GM21619 (cell line): ENCODE results near the gene HNRNPR.
A peak's percentile ranks its signal among the peaks of the same experiment; 100 is the strongest.

Source experiments
- ATAC-seq: cut with Tn5 transposase; IDR thresholded peaks from one replicate; pipeline ENCODE4 v1.9.1; 2021; ENCODE audit not compliant: unreplicated experiment

The HNRNPR gene

DNA sequence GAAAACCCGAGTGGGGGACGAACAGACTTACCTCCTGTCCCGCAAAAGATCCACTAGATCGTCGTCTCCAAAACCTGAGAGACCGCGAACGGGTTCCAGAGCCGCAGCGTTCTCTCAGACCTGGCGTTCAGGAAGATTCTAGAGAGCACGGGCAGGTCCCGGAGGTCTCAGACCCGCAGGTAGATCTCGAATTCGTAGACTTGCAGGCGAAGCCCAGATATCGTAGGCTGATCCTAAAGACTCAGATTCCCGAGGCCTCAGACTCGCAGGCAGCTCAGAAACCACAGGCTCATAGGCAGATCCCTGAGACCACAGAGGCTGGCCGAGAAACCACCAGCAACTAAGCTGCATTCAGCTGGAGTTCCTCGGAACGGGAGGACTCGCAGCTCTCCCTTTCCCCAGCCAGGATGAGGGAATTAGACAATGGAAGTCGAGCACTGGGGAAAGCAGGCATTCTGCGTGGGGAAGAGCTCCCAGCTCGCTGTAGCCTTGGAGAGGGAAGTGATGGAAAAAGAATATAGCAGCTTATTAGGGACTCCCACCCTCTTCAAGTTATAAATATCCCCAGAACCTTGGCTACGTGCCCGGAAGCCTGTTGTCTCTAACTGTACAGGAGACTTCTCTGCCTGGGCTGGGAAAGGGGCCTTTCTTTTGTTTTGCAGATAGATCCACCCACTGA is 25.4 kb upstream of the HNRNPR start, which contains the start of gene ZNF436:
Gene ZNF436 (minus strand): TSS at position 502 of the 679 bp plus-strand sequence. CDS start 1,831 bp downstream, outside the sequence.
- no peak for ATAC-seq

DNA sequence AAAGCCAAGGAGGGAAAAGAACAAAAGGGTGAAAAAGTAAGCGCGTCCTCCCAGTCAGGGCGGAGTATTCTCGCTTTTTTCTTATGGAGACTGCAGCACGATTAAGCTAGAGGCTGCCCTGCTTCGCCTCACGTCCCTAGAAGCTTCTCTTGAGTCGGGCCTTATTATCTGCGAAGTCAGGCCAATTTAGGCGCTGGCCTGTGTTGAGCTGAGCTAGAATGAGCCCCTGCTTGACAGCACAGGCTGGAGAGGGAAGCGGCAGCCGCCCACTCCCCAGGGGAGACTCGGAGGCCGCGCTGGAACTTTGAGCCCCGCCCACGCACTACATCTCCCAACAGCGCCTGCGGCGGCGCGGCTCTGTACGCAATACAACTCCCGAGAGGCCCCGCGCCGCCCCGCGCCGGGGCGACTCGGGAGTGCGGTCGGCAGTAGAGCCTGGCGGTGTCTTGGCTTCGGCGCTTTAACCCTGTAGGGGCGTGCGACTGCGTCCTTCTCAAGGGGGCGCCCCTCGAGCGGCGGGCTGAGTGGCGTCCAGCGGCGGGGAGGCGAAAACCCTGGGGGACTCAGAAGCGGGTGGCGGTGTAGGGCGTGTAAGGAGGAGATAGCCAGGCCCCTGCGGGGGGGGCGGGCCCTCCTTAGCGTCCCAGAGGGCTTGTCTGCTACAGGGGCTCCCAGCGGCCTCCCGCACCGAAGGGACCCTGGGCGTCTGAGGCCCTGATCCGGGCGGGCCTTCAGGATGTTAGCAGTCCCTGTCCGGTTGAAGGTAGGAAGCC is 24.7 kb upstream of the HNRNPR start:
- ATAC-seq = peak; percentile 62

DNA sequence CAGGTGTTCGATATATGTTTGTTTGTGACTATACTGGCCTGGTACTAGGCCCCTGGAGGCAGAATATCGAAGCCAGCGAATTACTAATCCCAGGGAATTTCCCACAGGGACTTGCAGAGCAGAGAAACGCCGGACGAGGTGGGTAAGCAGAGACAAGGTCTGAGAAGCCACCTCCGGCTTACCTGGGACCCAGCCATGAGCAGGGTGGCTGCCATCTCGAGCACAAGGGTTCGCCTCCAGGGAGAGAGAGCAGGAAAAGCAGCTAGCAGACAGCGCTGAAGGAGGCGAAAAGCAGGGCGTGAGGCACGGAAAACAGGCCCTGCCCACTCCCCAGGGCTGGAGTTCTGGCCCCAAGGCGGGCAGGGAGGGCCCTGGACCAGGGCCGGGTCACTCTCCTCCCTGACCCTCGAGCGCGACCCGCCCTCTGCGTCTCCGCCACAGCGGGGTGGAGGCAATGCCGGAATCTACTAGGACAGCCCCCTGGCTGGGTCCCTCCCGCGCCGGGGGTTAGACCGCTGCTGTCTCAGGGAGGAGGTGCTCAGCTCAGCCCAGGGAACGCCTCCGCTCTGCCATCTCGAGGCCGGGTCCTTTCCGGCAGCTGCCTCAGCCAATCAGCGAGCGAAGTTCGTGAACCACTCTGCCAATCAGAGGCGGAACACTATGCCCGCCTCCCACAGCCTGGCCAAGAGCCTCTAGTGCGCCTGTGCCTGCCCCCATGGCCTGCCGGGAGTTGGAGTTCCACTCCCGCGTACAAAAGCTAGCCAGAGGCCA is 23.9 kb upstream of the HNRNPR start:
- ATAC-seq = peak; percentile 88

DNA sequence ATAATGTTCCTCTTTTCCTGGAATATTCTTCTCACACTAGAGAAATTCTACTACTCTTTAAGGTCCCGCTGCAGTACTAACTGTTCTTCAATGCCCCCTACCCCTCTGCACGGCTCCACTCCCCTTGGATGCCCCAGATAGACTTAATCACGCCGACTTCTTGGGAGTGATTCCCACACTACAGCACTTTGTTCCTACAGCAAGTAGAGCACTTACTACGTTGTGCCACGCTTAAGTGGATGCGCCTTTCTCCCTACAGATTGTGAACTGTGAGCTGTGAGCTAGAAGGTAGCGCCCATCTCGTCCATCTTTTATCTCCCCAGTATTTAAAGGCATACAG is 23.3 kb upstream of the HNRNPR start:
- ATAC-seq = no peak

DNA sequence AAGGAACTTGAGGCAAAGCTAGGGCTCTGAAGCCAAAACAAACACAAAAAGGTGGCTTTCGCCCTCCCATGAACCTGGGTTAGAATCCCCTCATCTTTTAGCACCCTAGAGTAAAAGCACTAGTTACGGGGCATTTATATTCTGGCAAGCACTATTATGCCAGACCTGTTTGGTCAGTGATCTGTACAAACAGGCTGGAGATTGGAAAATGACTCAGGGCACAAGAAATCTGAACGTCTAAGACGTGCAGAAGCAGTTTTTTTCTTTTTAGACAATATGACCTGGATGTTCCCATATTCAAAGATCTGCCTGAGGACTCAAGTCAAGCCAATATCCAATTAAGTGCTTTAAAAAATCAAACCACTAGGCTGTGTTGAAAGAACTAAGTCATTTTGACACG is 22.5 kb upstream of the HNRNPR start:
- no peak for ATAC-seq

DNA sequence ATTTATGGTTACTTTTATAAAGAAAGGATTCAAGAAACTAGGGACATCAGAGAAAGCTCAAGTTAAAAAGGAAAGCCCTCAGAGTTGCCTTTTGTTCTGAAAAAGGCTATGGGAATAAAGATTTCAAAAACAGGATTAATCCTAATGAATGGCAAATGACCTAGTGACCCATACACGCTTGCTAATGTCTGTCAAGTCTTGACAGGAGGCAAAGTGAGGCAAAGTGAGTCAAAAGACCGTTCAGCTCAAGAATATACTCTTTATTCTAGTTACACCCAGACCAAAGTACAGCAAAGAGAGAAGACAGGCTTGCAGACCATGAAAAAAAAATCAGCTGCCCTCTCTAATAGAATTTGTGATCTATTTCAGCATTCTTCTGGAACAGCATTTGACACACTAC is 22.1 kb upstream of the HNRNPR start:
- ATAC-seq = no peak

DNA sequence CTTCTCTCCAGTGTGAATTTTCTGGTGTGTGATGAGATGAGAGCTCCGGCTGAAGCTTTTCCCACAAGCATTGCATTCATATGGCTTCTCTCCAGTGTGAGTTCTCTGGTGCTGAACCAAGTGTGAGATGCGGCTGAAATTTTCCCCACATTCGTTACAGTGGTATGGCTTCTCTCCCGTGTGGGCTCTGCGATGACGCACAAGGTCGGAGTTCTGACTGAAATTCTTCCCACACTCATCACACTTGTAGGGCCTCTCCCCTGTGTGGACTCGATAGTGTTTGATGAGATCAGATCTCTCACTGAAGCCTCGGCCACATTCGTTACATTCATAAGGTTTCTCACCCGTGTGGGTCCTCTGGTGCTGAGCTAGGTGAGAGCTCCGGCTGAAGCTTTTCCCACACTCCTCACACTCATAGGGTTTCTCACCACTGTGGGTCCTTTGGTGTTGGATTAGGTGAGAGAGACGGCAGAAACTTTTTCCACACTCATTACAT is 18.2 kb upstream of the HNRNPR start:
- no peak for ATAC-seq

DNA sequence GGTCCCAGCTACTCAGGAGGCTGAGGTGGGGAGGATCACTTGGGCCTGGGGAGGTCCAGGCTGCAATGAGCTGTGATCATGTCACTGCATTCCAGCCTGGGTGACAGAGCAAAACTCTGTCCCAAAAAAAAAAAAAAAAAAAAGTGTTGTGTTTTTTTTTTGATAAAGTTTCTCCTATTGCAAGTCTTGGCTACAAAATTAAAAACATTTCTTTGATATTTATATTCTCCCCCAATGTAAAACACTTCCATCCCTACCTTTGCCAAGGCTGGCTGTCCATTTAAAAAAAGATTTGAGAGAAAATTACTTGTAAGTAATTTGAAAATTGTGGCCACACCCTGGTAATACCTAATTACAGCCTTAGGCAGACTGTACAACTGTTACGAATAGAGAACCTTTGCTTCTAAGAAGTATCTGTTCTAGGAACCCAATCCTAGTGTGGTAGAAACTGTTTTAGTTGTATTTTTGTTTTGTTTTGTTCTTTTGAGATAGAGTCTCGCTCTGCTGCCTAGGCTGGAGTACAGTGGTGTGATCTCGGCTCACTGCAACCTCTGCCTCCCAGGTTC is 14.3 kb upstream of the HNRNPR start:
- ATAC-seq = no peak

DNA sequence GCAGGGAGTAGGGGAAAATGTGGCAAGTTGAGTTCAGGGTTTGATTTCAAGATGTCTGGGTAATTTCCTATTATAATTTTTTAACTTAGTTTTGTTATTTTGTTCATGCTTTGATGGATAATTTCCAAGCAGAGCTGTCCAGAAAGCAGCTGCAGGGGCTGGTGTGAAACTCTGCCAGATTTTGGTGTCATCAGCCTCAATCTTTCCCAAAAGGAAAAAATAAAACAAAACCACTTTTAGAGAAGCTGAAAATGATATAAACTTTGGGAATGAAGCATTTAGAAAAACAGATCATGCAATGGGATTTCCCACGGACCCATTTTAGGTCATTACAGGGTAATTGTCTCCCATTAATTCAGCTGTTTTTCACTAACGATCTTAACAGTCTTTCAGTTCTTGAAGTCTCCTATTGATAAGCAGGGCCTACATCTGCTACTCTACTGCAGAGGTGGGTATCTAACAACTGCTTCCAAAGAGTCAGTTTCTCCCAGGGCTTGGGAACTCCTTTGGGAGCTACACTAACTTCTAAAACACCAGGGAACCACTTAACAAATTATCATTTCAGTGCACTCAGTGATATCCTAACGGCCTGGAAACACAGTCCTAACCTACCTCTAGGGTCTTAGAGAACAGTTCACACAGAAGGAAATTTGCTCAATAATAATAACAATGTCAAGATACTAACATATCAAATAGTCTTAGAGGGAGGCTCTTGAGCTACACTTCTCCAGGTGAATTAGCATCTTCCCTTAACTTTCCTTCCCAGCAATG is 13.2 kb upstream of the HNRNPR start:
- ATAC-seq = no peak

DNA sequence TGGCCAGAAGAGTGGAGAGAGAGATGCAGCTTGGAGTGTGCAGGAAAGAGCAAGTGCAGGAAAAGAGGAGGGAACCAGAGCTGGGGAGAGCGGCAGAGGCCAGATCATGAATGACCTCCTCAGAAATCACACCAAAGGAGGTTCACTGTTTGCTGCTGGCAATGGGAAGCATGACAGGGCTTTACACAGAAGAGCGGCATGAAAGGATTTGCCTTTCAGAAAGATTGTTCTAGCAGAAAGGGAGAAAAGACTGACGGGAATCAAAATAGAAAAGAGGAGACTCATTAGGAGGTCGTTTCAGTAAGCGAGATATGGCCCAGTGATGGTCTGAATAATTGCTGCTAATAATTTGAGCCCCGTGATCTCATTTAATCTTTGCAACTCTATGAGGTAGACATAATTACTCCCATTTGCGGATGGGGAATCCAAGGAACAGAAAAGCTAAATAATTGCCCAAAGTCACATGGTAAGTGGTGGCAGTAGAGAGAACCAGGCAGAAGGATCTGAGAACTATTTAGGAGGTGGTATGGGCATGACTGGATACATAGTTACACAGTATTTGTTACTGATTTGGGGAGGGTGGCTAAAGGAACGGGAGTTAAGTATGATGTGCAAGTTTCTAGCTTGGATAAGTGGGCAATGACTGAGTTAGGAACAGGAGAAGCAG is 12.5 kb upstream of the HNRNPR start:
- ATAC-seq = no peak

DNA sequence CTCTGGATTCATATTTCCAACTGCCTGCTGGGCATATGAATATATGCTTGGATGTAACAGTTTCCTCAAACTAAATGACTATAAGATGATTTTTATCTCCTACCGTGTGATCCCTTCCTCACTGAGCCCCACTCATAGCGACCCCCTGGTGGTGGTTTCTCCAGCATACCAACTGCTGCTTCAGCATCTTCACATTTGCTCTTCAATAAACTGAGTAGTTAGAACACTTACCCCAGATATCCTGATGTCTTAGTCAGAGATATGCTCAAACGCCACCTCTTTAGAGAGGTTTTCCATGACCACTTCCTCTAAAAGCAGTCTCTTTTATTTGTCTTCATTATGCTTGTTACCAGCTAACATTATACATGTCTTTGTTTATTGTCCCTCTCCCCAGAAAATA is 10.2 kb upstream of the HNRNPR start:
- no peak for ATAC-seq

DNA sequence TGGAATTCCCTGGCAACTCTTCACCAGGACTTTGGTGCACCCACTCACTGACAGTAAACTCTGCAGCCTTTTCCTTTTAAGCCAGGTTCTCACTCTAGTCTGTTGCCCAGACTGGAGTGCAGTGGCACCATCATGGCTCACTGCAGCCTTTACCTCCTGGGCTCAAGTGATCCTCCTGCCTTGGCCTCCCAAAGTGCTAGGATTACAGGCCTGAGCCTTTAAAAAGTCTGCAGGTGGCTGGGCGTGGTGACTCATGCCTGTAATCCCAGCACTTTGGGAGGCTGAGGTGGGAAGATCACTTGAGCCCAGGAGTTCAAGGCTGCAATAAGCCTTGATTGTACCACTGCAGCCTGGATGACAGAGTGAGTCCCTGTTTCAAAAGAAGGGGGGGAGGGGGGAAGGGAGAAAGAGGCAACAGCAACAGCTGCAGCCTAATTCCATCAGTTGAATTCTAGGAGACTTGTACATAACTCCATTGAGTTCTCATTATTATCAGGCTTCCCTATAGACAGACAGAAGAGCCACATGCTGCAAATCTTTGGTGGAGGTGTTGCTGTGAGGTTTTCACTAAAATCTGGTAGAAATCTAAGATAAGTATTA is 8.1 kb upstream of the HNRNPR start:
- no peak for ATAC-seq

DNA sequence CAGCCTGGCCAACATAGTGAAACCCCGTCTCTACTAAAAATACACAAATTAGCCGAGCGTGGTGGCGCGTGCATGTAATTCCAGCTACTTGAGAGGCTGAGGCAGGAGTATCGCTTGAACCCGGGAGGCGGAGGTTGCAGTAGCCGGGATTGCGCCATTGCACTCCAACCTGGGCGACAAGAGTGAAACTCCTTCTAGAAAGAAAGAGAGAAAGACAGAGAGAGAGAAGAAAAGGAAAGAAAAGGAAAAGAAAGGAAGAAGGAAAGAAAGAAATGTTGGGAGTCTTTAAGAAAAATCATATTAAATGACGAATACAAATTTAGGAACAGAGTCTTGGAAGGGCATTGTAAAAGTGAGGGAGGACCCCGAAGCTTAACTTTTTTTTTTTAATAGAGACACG is 1.8 kb upstream of the HNRNPR start:
- no peak for ATAC-seq

DNA sequence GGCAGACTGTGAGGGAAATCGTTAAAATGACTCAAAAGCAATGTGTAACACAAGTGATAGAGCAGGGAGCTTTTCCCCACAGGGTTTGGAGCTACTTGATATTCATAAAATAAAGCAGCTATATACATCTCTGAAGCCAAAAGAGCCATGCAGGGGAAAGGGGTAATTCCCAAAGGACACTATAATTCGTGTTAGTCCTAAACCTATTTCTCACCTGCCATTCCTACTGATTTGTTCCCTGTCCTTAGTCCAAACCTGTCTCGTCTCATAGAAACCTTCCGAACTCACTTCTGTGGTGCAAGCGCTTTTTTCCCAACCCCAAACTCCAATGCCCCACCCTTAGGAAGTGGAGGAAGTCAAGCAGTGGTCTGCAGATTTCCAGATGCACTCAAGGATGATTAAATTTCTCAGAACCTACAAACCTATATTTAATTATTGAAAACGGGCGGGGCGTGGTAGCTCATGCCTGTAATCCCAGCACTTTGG is 946 bp upstream of the HNRNPR start:
- ATAC-seq = no peak

DNA sequence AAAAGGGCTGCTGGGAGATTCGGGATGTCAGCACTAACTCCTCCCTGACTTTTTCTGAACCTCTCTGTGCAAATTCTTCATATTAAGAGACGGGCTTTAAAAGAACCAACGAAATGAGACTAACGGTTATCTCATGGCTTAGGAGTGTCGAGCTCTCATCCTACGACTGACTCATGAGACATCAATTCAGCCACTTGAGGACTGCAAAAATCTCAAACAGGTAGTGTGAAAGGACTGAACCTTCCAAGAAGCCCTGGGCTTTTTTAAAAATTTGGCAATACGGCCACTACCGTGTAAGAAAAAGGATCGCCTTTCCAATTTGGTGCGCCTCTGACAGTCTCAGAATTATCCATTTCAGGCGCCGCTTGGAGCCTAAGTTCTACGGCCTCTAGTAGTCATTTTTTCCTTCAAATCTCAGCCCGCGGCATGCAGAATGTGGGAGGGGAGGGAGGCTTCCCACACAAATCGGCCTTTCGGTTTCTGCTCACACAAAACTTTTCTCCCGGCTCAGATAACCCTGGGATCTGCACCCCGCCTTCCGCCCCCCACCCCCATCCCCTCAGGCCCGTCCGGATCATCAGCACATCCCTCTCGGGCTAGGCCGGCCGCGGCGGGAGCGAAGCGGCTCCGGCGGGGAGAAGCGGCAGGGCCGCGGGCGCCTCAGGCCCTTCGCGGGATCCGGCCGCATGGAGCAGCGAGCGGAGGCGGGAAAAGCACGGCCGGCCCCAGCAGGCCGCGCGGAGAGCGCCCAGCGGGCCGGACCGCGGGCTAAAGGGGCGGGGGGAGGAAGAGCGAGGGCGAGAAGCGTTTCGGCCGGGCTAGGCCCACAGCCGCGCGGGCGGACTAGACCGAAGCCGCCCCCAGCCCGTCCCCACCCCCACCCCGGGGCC is 618 bp downstream of the HNRNPR start:
- ATAC-seq = peak; percentile 14

DNA sequence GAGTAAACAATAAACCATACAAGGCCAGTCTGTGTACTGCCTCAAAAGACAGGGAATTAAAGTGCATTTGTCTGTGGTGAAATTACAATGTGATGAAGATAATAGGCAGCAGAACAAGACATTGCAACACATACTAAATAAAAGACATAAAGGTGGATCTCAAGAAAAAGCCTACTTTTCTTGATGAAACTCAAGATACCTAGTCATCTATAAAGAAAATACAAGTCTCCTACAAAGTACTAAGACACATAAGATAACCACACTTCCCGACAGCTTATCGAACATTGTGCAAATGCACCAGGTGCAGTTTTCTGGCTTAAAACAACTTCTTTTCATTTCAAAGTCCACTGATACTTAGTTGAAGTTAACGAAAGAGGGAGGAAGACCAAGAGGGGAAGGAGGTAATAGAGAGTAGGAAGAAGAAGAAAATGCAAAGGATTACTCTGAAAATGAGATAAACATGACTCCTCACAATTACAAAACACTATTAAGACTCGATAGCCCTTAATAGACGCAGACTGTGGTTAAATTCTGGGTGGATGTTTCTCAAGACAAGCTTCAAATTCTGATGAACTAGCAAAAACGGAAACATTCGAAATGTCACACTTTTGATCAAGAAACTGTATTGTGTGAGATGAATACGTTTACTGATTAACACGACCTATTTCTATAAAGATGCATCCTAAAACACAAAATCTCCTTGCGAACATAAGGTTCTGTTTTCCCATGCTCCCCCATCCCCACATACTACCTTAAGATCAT is 2.0 kb downstream of the HNRNPR start:
- no peak for ATAC-seq

DNA sequence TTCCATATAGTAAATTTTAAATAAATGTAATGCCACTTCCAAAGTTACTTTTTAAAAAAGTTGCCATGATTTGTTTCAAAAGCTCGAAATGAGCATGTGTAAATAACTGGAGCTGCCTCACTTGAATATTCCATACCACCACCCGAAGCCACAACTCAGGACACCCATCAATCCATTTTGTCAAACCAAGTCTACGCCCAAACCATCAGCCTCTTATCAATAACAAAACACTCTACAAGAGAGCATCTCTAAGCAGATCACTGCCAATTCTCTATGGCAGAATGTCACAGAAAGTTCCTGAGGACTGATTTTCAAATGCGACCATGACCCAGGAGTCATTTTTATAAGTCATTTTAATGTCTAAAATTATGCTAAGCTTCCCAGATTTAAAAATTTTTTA is 4.5 kb downstream of the HNRNPR start:
- ATAC-seq = no peak

DNA sequence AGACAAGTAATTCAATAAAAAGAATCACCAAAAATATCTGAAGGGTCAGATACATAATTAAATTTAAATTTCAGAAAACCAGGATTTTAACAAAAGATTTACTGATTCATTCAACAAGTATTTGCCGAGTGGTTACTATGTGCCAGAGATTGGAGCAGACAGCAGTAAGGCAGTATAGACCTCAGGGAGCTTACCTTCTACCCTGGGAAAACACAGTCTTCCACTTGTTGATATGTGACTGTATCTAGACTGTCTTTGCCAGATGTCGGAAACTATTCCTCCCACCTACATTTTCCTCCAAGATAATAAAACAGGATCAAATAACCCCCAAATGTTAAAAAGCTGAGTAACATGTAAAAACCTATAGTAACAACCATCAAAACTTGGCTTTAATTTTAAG is 6.2 kb downstream of the HNRNPR start:
- no peak for ATAC-seq
